Measurements from ENCODE around the gene CBFA2T3.

GRCh38 chr16:89011909-89012621 is 35.1 kb upstream of the CBFA2T3 start:
- TF ChIP-seq CTCF (IDR thresholded peaks at IDR 0.05) (no peak), POLR2A (IDR thresholded peaks at IDR 0.05) (no peak)
